GM10266 (cell line): ENCODE data around the gene TMEM140.

ENCODE experiments used
- DNase-seq: peaks from one replicate; pipeline ENCODE4 v3.0.0; 2012; ENCODE audit errors: extremely low spot score
- TF ChIP-seq, protein P1 (sequence below): IDR thresholded peaks from 2 replicates; pipeline ENCODE4 v1.5.1; 2012; ENCODE audit warnings: mild to moderate bottlenecking, low read depth; ENCODE audit not compliant: control insufficient read depth, insufficient read depth; ENCODE audit errors: missing control alignments

TMEM140 gene

DNA sequence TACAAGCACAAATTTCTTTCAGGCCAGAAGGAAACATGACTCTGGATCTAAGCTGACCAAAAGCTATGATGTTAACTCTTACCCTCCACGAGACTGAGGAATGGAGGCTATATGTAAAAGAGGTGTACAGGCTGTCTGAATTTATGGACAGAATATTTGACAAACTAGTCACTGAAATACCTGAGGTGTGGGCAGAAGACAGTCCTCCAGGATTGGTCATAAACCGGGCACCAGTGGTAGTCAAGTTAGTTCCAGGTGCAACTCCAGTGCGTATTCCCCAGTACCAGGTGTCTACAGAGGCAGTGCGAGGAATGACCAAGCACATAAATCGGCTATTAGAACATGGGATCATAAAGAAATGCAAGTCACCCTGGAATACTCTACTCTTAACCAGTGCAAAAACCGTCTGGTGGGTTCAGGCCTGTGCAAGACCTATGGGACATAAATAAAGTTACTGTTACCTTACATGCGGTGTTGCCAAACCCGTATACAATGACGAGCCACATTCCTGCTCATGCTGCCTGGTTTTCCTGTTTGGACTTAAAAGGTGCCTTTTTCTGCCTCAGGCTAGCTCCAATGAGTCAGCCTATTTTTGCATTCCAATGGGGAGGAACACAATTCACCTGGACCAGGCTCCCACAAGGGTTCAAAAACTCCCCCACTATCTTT is 29.3 kb downstream of the TMEM140 start:
- TF ChIP-seq, protein P1, sequence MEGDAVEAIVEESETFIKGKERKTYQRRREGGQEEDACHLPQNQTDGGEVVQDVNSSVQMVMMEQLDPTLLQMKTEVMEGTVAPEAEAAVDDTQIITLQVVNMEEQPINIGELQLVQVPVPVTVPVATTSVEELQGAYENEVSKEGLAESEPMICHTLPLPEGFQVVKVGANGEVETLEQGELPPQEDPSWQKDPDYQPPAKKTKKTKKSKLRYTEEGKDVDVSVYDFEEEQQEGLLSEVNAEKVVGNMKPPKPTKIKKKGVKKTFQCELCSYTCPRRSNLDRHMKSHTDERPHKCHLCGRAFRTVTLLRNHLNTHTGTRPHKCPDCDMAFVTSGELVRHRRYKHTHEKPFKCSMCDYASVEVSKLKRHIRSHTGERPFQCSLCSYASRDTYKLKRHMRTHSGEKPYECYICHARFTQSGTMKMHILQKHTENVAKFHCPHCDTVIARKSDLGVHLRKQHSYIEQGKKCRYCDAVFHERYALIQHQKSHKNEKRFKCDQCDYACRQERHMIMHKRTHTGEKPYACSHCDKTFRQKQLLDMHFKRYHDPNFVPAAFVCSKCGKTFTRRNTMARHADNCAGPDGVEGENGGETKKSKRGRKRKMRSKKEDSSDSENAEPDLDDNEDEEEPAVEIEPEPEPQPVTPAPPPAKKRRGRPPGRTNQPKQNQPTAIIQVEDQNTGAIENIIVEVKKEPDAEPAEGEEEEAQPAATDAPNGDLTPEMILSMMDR, result no peak
- DNase-seq, result no peak

DNA sequence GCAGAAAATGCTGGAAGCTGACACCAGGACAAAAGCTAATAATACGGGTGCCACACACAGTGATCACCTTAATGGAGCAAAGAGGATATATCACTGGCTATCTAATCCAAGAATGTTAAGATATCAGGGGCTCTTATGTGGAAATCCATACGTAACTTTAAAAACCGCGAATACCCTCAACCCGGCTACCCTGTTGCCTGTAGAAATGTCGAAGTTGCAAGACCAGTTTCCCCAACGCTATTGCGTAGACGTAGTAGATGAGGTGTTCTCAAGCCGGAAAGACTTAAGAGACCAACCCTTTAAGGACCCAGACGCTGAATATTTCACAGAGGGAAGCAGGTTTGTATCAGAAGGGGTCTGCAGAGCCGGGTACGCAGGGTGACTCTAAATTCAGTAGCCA is 30.5 kb downstream of the TMEM140 start:
- no peak for DNase-seq
- TF ChIP-seq, protein P1, result no peak

DNA sequence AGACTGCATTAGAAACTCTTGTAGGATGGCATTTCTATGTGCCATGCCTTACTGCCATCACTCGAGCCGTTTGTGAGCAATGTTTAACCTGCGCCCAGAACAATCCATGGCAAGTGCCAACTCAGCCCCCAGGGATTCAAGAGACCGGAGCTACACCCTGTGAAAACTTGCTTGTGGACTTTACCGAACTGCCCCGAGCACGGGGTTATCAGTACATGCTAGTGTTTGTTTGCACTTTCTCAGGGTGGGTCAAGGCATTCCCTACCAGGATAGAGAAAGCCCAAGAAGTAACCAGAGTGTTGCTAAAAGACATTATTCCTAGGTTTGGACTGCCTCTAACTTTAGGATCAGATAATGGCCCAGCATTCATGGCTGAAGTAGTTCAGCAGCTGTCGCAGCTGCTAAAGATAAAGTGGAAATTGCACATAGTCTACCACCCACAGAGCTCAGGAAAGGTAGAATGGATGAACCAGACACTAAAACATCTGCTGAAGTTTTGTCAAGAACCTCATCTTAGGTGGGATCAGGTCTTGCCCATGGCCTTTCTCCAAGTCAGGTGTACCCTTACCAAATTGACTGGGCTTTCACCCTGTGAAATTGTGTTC is 31.6 kb downstream of the TMEM140 start:
- TF ChIP-seq, protein P1, result no peak
- no peak for DNase-seq

DNA sequence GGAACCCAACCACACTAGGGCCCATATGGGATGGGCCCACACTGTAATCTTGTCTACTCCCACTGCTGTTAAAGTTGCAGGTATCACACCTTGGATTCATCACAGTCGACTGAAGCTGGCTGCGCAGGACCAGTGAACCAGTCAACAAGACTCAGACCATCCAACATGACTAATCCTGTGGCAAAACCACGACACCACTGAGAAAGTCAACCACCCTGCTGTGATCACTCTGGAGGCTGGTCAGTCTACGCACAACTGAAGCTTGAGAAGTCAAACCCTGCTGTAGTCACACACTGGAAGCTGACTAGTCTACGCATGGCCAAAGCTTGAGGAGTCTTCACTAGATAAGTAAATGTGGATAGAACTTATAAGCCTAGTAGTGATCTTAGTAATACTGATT is 32.2 kb downstream of the TMEM140 start:
- no peak for DNase-seq
- TF ChIP-seq, protein P1, result no peak

DNA sequence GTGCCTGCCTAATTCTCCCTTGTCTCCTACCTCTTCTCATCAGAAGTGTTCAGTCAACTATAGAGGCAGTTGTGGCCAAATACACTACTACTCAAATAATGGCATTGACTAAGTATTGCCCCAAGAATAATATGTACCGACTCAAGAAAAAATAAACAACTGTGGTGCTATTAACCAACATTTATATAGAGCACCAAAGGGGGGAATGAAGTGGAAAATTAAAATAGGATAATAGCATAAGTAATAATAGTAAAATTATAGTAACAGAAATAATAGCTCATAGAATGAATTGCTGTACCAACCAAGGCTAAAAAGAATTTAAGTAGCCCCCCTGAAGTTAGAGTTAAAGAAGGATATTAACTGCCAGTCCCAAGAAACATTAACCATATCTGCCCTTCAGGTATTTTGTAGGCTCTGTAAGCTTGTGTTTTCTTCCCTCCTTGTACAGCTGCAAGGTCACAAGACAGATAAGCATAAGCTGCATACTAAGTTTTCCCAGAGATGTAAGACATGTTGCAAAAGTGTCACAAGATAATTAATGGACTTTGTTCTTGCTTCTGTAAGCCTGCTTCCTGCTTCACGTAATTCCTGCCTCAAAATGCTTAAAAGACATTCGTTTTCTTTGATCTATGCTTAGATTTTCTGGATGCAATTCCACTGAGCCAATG is 33.5 kb downstream of the TMEM140 start:
- TF ChIP-seq, protein P1, result no peak
- no peak for DNase-seq

DNA sequence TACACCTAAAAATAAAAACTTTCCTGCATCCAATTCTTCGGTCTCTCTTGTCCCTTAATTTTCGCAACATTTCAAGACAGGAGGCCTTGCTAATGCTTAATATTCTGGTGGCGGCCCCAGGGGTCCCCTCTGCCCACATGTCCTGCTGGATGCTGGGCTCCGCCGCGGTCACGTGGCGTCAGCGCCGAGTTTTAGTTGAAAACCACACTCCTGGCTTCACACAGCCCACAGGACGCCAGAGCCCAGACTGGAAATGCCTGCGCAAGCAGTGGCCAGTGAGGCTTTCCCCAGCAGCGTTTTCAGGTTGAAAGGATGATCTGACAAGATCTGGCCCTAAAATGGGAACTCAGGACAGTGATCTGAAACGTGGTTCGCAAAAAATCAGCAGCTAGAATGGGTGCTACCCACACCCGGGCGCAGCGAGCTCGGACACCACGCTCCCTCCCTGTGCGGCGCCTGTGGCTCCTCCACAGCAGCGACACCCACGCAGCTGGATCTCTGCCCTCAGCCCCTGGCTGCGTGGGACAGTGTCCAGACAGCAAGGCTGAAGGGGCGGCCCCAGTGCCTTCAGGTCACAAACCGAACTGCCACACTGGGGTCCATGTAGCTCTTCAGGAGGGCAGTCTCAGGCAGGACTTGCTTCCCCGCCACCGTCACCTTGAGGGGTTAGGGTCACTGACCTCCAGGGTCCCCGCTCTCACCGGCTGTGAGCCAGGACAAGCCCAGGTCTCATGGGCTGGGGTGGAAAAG is 34.2 kb downstream of the TMEM140 start:
- DNase-seq, result no peak
- TF ChIP-seq, protein P1, result no peak
